Neuronal stem cell (in vitro differentiated cells): ENCODE measurements around the gene SETX.
A peak's percentile ranks its signal among the peaks of the same experiment; 100 is the strongest.

ENCODE experiments used
- DNase-seq: peaks from one replicate; pipeline ENCODE4 v3.0.0-alpha.2; 2013; ENCODE audit warnings: low spot score
- H2AFZ ChIP-seq: one replicate; pipeline ENCODE4 v1.6.1; 2013; ENCODE audit warnings: mild to moderate bottlenecking, low read length, inconsistent platforms
- H2AK5ac ChIP-seq: 2 replicates; pipeline ENCODE4 v1.6.1; 2013; ENCODE audit warnings: low read depth, mild to moderate bottlenecking, inconsistent platforms, low read length, moderate library complexity, mixed read lengths
- H2BK120ac ChIP-seq: 2 replicates; pipeline ENCODE4 v1.6.1; 2013; ENCODE audit warnings: low read depth, mild to moderate bottlenecking, inconsistent platforms, low read length, moderate library complexity, mixed read lengths
- H2BK12ac ChIP-seq: one replicate; pipeline ENCODE4 v1.6.1; 2013; ENCODE audit warnings: low read length, inconsistent platforms
- H2BK15ac ChIP-seq: 2 replicates; pipeline ENCODE4 v1.6.1; 2013; ENCODE audit warnings: mild to moderate bottlenecking, low read length, inconsistent platforms, mixed read lengths
- H2BK5ac ChIP-seq: one replicate; pipeline ENCODE4 v1.6.1; 2013; ENCODE audit warnings: inconsistent platforms, mild to moderate bottlenecking, low read length, moderate library complexity
- H3K14ac ChIP-seq: one replicate; pipeline ENCODE4 v1.6.1; 2013; ENCODE audit warnings: low read length, inconsistent platforms
- H3K18ac ChIP-seq: 2 replicates; pipeline ENCODE4 v1.6.1; 2013; ENCODE audit warnings: low read length, inconsistent platforms
- H3K23ac ChIP-seq: 2 replicates; pipeline ENCODE4 v1.6.1; 2013; ENCODE audit warnings: low read depth, mild to moderate bottlenecking, mixed read lengths, low read length, inconsistent platforms; ENCODE audit not compliant: poor library complexity
- H3K27ac ChIP-seq: replicated peaks from 3 replicates; pipeline ENCODE4 v1.5.1; 2013; ENCODE audit warnings: low read length, inconsistent platforms
- H3K27me3 ChIP-seq, 3 experiments: 2 replicates each; pipeline ENCODE4 v1.6.1; 2013; ENCODE audit warnings: low read length in 3 of 3, mild to moderate bottlenecking in 2 of 3, inconsistent platforms in 1 of 3, low read depth in 1 of 3, mixed read lengths in 1 of 3, moderate library complexity in 1 of 3; ENCODE audit not compliant: control insufficient read depth in 3 of 3, insufficient read depth in 3 of 3
- H3K36me3 ChIP-seq, 2 donors: replicated peaks in 1 of 2; 2 replicates each; pipeline ENCODE4 v1.6.1; 2013; ENCODE audit warnings: low read length in 2 of 2; ENCODE audit not compliant: control insufficient read depth in 2 of 2, insufficient read depth in 2 of 2
- H3K4ac ChIP-seq: 2 replicates; pipeline ENCODE4 v1.6.1; 2013; ENCODE audit warnings: inconsistent platforms, mild to moderate bottlenecking, low read length, moderate library complexity
- H3K4me1 ChIP-seq, 2 donors: 1 replicate in 1 of 2; 2 replicates in 1 of 2; pipeline ENCODE4 v1.6.1; 2013; ENCODE audit warnings: low read length in 2 of 2, low read depth in 1 of 2; ENCODE audit not compliant: control insufficient read depth in 2 of 2, insufficient read depth in 1 of 2
- H3K4me2 ChIP-seq: one replicate; pipeline ENCODE4 v1.6.1; 2013; ENCODE audit warnings: mild to moderate bottlenecking, low read length, inconsistent platforms; ENCODE audit not compliant: insufficient read depth, poor library complexity, severe bottlenecking
- H3K4me3 ChIP-seq, 2 donors: 2 replicates each; pipeline ENCODE4 v1.5.1; 2013; ENCODE audit warnings: low read length in 2 of 2, mild to moderate bottlenecking in 2 of 2, inconsistent platforms in 1 of 2, moderate library complexity in 1 of 2
- H3K79me1 ChIP-seq: one replicate; pipeline ENCODE4 v1.6.1; 2013; ENCODE audit warnings: low read depth, mild to moderate bottlenecking, inconsistent platforms, low read length, moderate library complexity
- H3K9ac ChIP-seq: one replicate; pipeline ENCODE4 v1.6.1; 2013; ENCODE audit warnings: mild to moderate bottlenecking, low read depth, low read length, inconsistent platforms; ENCODE audit not compliant: poor library complexity
- H3K9me3 ChIP-seq, 2 donors: replicated peaks in 1 of 2; 2 replicates each; pipeline versions ENCODE3 to v1.6.1; 2013; ENCODE audit warnings: low read length in 2 of 2, mild to moderate bottlenecking in 2 of 2, inconsistent platforms in 1 of 2, low read depth in 1 of 2, mixed read lengths in 1 of 2, moderate library complexity in 1 of 2; ENCODE audit not compliant: control insufficient read depth in 2 of 2, insufficient read depth in 1 of 2
- H4K8ac ChIP-seq: one replicate; pipeline ENCODE4 v1.6.1; 2013; ENCODE audit warnings: low read depth, mild to moderate bottlenecking, inconsistent platforms, low read length, moderate library complexity
- H4K91ac ChIP-seq: one replicate; pipeline ENCODE4 v1.6.1; 2013; ENCODE audit warnings: low read length, low read depth, mild to moderate bottlenecking, inconsistent platforms; ENCODE audit not compliant: poor library complexity
- WGBS, 2 donors: extraction: QIAGEN DNeasy Blood & Tissue Kit; methylation state at CpG; one replicate each; pipeline ENCODE4 v1.1.7; 2013; ENCODE audit warnings: missing lambda C conversion rate in 2 of 2, mixed read lengths in 1 of 2; ENCODE audit not compliant: insufficient read length in 2 of 2, insufficient replicate concordance in 1 of 2; ENCODE audit errors: extremely low coverage in 2 of 2; 5-methylcytosine and 5-hydroxymethylcytosine counted together

The SETX gene

DNA sequence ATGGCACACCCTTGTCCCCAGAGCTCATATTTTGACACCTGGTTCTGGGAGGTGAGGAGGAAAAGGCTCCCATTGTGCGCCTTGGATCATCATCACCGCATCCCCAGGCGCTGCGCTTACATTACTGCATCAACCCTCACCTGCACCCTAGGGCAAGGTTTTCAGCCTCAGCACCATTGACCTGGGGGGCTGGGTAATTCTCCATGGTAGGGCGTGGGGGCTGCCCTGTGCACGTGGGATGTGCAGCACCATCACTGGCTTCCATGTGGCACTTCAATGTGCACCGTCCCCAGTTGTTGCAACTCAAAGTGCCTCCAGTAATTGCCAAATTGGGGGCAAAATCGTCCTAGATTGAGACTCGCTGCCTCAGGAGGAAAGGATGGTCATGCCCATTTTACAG is 109.3 kb downstream of the SETX start:
- H3K27ac ChIP-seq: no peak overlapping the region
- no CpG with 5 or more reads among the region's 9 CpGs for WGBS, 2 donors

GRCh38 chr9:132244582-132245455 is 110.0 kb downstream of the SETX start:
- Histone ChIP-seq H3K27me3 (peaks cover 0 to 69% (median 25%) of the 10 kb centered on the region in 3 experiments), H2BK120ac (no peak overlapping the region), H3K36me3 (no peaks in the 10 kb centered on the region), H3K23ac (no peak overlapping the region), H3K4me3 (no peak overlapping the region), H2AFZ (no peak overlapping the region), H2AK5ac (peak overlapping the region; percentile 93), H3K9me3 (no peaks in the 10 kb centered on the region), H2BK15ac (peak overlapping the region; percentile 32), H3K79me1 (peaks cover 1% of the 10 kb centered on the region), H3K4ac (no peak overlapping the region), H3K18ac (peak overlapping the region; percentile 42), H3K4me1 (peaks cover 9 to 12% of the 10 kb centered on the region in 2 donors), H3K9ac (no peak overlapping the region), H4K91ac (no peak overlapping the region), H4K8ac (no peak overlapping the region), H3K14ac (no peak overlapping the region), H2BK5ac (no peak overlapping the region), H3K4me2 (no peak overlapping the region), H3K27ac (no peak overlapping the region), H2BK12ac (no peak overlapping the region)
- no peak for DNase-seq
- no CpG with 5 or more reads among the region's 19 CpGs for WGBS, 2 donors

More for the DNA sequence above, 109.3 kb downstream of the SETX start:
- no peak overlapping the region for H3K4me3 ChIP-seq
- H3K36me3 ChIP-seq: no peaks in the 10 kb centered on the region
- H3K18ac ChIP-seq: no peak overlapping the region
- H3K9me3 ChIP-seq: no peaks in the 10 kb centered on the region
- no peak for DNase-seq
- H2BK15ac ChIP-seq: peak overlapping the region; percentile 95
- H2AK5ac ChIP-seq: peak overlapping the region; percentile 93
- peaks cover 7 to 8% of the 10 kb centered on the region in 2 donors for H3K4me1 ChIP-seq
- no peak overlapping the region for H3K23ac ChIP-seq
- no peak overlapping the region for H2AFZ ChIP-seq
- H4K91ac ChIP-seq: no peak overlapping the region
- H2BK120ac ChIP-seq: no peak overlapping the region
- H3K79me1 ChIP-seq: peaks cover 1% of the 10 kb centered on the region
- no peak overlapping the region for H2BK12ac ChIP-seq
- H4K8ac ChIP-seq: no peak overlapping the region
- H2BK5ac ChIP-seq: no peak overlapping the region
- no peak overlapping the region for H3K14ac ChIP-seq
- peaks cover 0 to 63% (median 23%) of the 10 kb centered on the region in 3 experiments for H3K27me3 ChIP-seq
- H3K4ac ChIP-seq: no peak overlapping the region
- H3K4me2 ChIP-seq: no peak overlapping the region
- no peak overlapping the region for H3K9ac ChIP-seq

DNA sequence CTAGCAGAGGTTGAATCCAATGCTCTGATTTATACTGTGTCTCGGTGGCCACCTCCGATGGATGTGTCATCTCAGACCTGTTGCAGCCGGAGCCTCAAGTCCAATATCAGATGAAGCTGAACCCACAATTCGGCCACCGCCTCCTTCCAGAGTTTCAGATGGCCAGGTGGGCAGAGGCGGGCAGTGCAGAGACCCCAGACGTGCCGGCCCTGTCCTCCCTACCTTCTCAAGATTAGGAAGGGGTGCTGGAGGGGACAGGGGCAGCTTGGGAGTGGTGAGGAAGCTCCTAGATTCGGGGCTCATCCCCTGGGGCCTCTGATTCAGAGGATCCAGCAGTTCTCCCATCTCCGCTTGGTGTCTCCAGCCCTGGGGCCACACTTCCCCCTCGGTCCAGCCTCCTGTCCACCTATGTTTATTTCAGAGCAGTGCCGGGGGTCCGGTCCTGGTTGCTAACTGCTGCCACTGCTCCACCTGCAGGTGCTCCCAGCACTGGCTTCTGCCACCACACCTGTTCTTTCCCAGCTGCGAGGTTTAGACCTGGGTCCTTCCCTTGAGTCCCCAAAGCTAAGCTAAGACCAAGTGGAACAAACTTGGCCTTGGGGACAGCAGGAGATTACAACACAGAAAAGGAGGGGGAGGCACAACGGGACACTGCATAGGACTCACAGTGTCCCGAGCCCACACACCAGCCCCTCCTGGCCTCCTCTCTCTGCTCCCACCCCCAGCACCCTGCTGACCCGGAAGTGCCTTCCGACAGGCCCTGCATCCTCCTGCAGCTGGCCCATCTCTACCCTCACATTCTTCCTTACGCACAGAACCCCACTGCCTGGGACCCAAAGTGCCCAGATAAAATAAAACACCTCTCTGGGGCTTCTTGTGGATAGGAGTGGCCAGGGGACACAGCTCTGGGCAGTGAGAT is 111.4 kb downstream of the SETX start:
- no peak for DNase-seq
- Histone ChIP-seq H3K27ac (no peak overlapping the region), H3K36me3 (no peaks in the 10 kb centered on the region), H3K14ac (peak overlapping the region; percentile 6), H2BK15ac (peak overlapping the region; percentile 81), H3K9ac (no peak overlapping the region), H3K9me3 (no peaks in the 10 kb centered on the region), H3K4me3 (peak overlapping the region in 1 of 2 donors; percentile 29), H3K4ac (no peak overlapping the region), H3K4me2 (peak overlapping the region; percentile 11), H3K27me3 (peaks cover 0 to 83% (median 25%) of the 10 kb centered on the region in 3 experiments), H2AK5ac (peak overlapping the region; percentile 11), H3K23ac (peak overlapping the region; percentile 73), H3K18ac (peak overlapping the region; percentile 28), H2BK12ac (no peak overlapping the region), H4K91ac (no peak overlapping the region), H2BK120ac (no peak overlapping the region), H2AFZ (no peak overlapping the region), H2BK5ac (no peak overlapping the region), H3K4me1 (peaks cover 9 to 12% of the 10 kb centered on the region in 2 donors), H4K8ac (no peak overlapping the region), H3K79me1 (peaks cover 1% of the 10 kb centered on the region)
- no CpG with 5 or more reads among the region's 19 CpGs for WGBS, 2 donors
